B cell (primary cell): ENCODE results near the gene C9orf78.

Experiments used
- EZH2 ChIP-seq: IDR thresholded peaks from 2 replicates; pipeline ENCODE4 v1.6.1; 2012; ENCODE audit warnings: borderline replicate concordance, low read depth, mild to moderate bottlenecking, moderate library complexity, low read length; ENCODE audit not compliant: insufficient read depth, poor library complexity, severe bottlenecking
- TF ChIP-seq, protein P1 (sequence below): fragments of 200-600 bp; IDR thresholded peaks from one replicate; pipeline ENCODE4 v1.8.0; 2022; ENCODE audit warnings: antibody characterized with exemption, mild to moderate bottlenecking

DNA sequence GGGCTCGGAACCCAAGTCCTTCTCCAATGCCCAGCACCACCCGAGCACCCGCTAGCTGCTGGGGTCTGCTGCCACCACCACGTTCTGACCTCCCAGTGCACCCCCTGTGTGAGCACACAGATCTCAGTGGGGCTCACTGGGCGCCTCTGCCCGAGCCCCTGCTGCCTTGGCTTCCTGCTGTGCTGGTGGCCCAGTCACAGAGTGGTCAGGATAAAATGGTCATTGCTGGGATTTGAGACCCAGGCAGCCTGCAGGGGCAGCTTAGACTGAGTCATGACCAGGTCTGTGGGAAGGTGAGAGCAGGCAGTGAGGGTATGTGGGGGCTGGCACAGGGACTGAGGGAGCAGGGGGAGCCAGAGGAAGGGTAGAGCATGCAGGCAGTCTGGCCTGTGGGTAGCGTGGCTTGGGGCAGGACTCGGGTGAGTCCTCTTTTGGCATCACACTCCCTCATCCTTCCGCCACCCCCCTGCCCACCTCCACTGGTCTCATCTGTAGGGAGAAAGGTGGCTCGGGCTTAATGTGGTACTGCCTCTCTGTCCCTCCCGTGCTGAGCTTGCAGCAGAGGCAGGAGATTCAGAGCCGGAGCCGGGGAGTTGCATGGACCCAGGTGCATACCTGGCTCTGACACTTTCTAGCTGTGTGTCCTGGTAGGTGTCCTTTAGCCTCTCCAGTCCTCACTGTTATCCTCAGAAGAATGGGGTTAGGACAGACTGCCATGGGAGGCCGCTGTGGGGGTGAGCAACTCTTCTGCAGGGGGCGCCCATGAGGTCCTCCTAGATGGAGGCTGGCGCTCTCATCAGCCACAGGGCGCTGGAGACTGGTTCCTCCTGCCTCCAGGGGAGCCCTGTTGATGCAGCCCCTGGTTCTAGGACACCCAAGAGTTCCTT is 32.3 kb upstream of the C9orf78 start:
- TF ChIP-seq EZH2: no peak
- TF ChIP-seq, protein P1, sequence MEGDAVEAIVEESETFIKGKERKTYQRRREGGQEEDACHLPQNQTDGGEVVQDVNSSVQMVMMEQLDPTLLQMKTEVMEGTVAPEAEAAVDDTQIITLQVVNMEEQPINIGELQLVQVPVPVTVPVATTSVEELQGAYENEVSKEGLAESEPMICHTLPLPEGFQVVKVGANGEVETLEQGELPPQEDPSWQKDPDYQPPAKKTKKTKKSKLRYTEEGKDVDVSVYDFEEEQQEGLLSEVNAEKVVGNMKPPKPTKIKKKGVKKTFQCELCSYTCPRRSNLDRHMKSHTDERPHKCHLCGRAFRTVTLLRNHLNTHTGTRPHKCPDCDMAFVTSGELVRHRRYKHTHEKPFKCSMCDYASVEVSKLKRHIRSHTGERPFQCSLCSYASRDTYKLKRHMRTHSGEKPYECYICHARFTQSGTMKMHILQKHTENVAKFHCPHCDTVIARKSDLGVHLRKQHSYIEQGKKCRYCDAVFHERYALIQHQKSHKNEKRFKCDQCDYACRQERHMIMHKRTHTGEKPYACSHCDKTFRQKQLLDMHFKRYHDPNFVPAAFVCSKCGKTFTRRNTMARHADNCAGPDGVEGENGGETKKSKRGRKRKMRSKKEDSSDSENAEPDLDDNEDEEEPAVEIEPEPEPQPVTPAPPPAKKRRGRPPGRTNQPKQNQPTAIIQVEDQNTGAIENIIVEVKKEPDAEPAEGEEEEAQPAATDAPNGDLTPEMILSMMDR: no peak
